ENCODE measurements around the gene ALKBH2. TPM values are rescaled to one million over a fixed set of nuclear protein-coding genes. Genes with fewer than 3 reads are reported as not detected.
"Not testable (repeated sequence)": the region's sequence is repeated elsewhere in the genome, so short reads cannot be mapped to it uniquely, and the experiment has no call there.

The ALKBH2 gene
- total RNA-seq, 1 donor from 2014 or later: 12.6 TPM

GRCh38 chr12:109087250-109087649, 6.0 kb downstream of the ALKBH2 start:
- DNase-seq (ENCODE audit: low spot score): no peak
- intact Hi-C loops (cut with DNase I): no loop called here
- ATAC-seq: no peak

GRCh38 chr12:109085590-109085989, 7.7 kb downstream of the ALKBH2 start:
- ATAC-seq (no peak), DNase-seq (ENCODE audit: low spot score) (no peak)
- intact Hi-C loops (cut with DNase I): no loop called here

GRCh38 chr12:109084425-109084824, 8.8 kb downstream of the ALKBH2 start:
- intact Hi-C loops (cut with DNase I): no loop called here
- DNase-seq (ENCODE audit: low spot score): no peak

GRCh38 chr12:109082751-109083150, 10.5 kb downstream of the ALKBH2 start:
- no peak for DNase-seq (ENCODE audit: low spot score)
- no peak for ATAC-seq
- intact Hi-C loops (cut with DNase I): no loop called here

More at GRCh38 chr12:109084425-109084824, 8.8 kb downstream of the ALKBH2 start:
- no peak for ATAC-seq

GRCh38 chr12:109074866-109075265, 18.4 kb downstream of the ALKBH2 start:
- ATAC-seq: no peak
- intact Hi-C loops (cut with DNase I): no loop called here
- no peak for DNase-seq (ENCODE audit: low spot score)

GRCh38 chr12:109069307-109070271, 23.7 kb downstream of the ALKBH2 start:
- ATAC-seq: no peak
- no peak for DNase-seq (ENCODE audit: low spot score)
- intact Hi-C loops (cut with DNase I): no loop called here

- intact Hi-C loops (cut with DNase I): no loop called here
- DNase-seq (ENCODE audit: low spot score) (no peak), ATAC-seq (no peak)
Observed at GRCh38 chr12:109065853-109066193, 27.4 kb downstream of the ALKBH2 start.

GRCh38 chr12:109065154-109065852, 28.0 kb downstream of the ALKBH2 start:
- no peak for ATAC-seq
- no peak for DNase-seq (ENCODE audit: low spot score)
- intact Hi-C loops (cut with DNase I): no loop called here

- intact Hi-C loops (cut with DNase I): no loop called here
- ATAC-seq: no peak
- DNase-seq (ENCODE audit: low spot score): no peak
Observed at GRCh38 chr12:109064143-109064542, 29.1 kb downstream of the ALKBH2 start.

GRCh38 chr12:109058773-109059172, 34.5 kb downstream of the ALKBH2 start:
- ATAC-seq (no peak), DNase-seq (ENCODE audit: low spot score) (no peak)
- intact Hi-C loops (cut with DNase I): no loop called here

GRCh38 chr12:109057376-109057775, 35.9 kb downstream of the ALKBH2 start:
- no peak for ATAC-seq
- no peak for DNase-seq (ENCODE audit: low spot score)
- intact Hi-C loops (cut with DNase I): no loop called here

GRCh38 chr12:109056891-109057290, 36.4 kb downstream of the ALKBH2 start:
- intact Hi-C loops (cut with DNase I): no loop called here
- DNase-seq (ENCODE audit: low spot score) (no peak), ATAC-seq (no peak)

- ATAC-seq (no peak), DNase-seq (ENCODE audit: low spot score) (no peak)
- intact Hi-C loops (cut with DNase I): no loop called here
Observed at GRCh38 chr12:109054520-109054919, 38.8 kb downstream of the ALKBH2 start.

- DNase-seq (ENCODE audit: low spot score); intact Hi-C loops (cut with DNase I); ATAC-seq: not testable (repeated sequence)
Observed at GRCh38 chr12:109054124-109054513, 39.2 kb downstream of the ALKBH2 start.

- ATAC-seq (no peak), DNase-seq (ENCODE audit: low spot score) (no peak)
- intact Hi-C loops (cut with DNase I): no loop called here
Observed at GRCh38 chr12:109053382-109054123, 39.7 kb downstream of the ALKBH2 start.

GRCh38 chr12:109052414-109053323, 40.6 kb downstream of the ALKBH2 start, which contains the start of gene USP30:
Gene USP30, plus strand, starts transcription at chr12:109052576. Its CDS starts 103 bp downstream, at chr12:109052679.
- DNase-seq (ENCODE audit: low spot score): peak; percentile 92
- ATAC-seq: peak; percentile 96
- intact Hi-C loops (cut with DNase I): no loop called here

- intact Hi-C loops (cut with DNase I): no loop called here
- DNase-seq (ENCODE audit: low spot score): no peak
- no peak for ATAC-seq
Observed at GRCh38 chr12:109052097-109052413, 41.2 kb downstream of the ALKBH2 start.

- DNase-seq (ENCODE audit: low spot score); ATAC-seq; intact Hi-C loops (cut with DNase I): not testable (repeated sequence)
Observed at GRCh38 chr12:109049794-109050193, 43.5 kb downstream of the ALKBH2 start.
